Stimulated activated CD8-positive, alpha-beta memory T cell treated with anti-CD3 and anti-CD28 coated beads, Interleukin-7, amount 100 ng/mL, for 1 hour (primary cell): ENCODE data around the gene SPG7.
"Not testable (repeated sequence)": the region's sequence is repeated elsewhere in the genome, so short reads cannot be mapped to it uniquely, and the experiment has no call there.

Experiments
- DNase-seq, 2 donors: peaks; one replicate each; pipeline ENCODE4 v3.0.0-alpha.2; 2020; ENCODE audit warnings: low read depth in 2 of 2

Gene SPG7

GRCh38 chr16:89507834-89508590 is at the start of gene SPG7:
Gene SPG7, plus strand, starts transcription at chr16:89508403. Its CDS starts 15 bp downstream, at chr16:89508418.
- peak; percentile 78 to 79 for DNase-seq

DNA sequence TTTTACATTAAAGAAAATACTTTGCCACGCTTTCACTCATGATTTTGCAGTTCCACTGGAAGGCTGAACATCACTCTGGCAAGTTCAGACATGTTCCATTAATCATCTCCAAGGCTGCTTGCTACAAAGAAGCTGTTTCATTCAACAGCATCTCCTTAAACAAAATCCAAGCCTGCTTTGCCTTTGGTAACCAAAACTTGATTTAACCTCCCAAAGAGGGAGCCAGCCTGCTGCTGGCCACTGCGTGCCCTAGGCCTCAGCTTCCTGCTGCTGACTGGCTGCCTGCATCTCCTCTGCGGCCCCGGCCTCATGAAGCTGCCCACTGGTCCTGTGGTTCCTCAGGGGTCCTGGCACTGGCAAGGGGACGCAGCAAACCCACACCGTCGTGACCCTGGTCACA is 49.7 kb upstream of the SPG7 start:
- DNase-seq = no peak

DNA sequence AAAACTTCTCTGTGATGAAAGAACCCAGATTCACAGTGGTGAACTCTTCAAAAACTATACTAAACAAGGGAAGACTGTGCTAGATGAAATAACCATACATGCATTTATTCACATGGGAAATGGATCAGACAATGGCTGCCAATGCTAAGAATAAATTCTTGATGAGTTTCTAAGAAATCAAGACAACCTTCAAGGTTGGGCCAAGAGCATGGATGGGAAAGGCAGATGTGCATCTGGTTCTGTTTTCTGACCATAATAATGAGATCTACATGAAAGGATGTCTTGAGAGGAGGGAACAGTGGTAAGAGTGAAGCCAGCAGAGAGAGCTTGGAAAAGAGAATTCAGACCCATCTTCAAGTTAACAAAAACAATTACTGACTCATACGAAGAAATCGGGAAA is 49.2 kb upstream of the SPG7 start:
- no peak for DNase-seq

DNA sequence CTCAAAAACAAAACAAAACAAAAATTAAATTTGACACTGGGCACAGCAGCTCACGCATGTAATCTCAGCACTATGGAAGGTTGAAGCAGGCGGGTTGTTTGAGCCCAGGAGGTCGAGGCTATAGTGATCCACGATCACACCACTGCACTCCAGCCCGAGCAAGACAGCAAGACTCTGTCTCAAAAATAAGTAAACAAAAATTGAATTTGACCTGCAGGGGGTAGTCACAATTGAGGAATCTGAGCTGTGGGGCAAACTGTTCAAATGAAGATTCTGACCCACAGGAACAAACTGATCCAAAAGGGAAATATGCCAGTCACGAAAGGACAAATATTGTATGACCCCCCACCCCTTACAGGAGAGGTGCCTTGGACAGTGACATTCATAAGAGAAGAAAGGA is 47.6 kb upstream of the SPG7 start:
- DNase-seq = no peak

DNA sequence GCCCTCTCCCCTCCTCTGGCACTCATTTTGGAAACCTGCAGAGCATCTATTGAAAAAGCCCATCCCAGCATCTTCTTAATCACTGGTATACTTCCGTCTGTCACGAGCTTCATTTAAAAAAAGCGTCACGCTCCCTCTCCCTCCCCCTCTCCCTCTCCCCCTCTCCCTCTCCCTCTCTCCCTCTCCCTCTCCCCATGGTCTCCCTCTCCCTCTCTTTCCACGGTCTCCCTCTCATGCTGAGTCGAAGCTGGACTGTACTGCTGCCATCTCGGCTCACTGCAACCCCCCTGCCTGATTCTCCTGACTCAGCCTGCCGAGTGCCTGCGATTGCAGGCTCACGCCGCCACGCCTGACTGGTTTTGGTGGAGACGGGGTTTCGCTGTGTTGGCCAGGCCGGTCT is 46.3 kb upstream of the SPG7 start:
- not testable (repeated sequence) for DNase-seq

DNA sequence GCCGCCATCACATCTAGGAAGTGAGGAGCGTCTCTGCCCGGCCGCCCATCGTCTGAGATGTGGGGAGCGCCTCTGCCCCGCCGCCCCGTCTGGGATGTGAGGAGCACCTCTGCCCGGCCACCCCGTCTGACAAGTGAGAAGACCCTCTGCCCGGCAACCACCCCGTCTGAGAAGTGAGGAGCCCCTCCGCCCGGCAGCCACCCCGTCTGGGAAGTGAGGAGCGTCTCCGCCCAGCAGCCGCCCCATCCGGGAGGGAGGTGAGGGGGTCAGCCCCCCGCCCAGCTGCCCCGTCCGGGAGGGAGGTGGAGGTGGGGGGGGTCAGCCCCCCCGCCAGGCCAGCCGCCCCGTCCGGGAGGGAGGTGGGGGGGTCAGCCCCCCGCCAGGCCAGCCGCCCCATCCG is 45.6 kb upstream of the SPG7 start:
- DNase-seq = not testable (repeated sequence)

- not testable (repeated sequence) for DNase-seq
Observed at GRCh38 chr16:89463312-89463711, 44.9 kb upstream of the SPG7 start.

- DNase-seq = no peak
Observed at GRCh38 chr16:89466920-89467319, 41.3 kb upstream of the SPG7 start.

DNA sequence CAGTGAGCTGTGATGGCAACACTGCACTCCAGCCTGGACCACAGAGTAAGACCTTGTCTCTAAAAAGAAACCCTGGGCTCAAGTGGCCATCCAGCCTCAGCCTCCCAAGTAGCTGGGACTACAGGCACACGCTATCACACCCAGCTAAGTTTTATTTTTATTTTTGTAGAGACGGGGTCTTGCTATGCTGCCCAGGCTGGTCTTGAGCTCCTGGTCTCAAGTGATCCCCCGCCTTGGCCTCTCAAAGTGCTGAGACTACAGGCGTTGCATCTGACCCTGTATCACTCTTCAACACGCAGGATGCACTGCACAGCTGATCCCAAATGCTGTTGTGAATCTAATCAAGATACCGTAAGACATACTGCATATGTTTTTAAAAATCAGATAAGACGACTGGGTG is 40.8 kb upstream of the SPG7 start:
- DNase-seq = no peak

GRCh38 chr16:89472711-89473075 is 35.5 kb upstream of the SPG7 start:
- no peak for DNase-seq

GRCh38 chr16:89473136-89473712 is 35.0 kb upstream of the SPG7 start:
- no peak for DNase-seq

- DNase-seq = no peak
Observed at GRCh38 chr16:89473791-89474414, 34.3 kb upstream of the SPG7 start.

DNA sequence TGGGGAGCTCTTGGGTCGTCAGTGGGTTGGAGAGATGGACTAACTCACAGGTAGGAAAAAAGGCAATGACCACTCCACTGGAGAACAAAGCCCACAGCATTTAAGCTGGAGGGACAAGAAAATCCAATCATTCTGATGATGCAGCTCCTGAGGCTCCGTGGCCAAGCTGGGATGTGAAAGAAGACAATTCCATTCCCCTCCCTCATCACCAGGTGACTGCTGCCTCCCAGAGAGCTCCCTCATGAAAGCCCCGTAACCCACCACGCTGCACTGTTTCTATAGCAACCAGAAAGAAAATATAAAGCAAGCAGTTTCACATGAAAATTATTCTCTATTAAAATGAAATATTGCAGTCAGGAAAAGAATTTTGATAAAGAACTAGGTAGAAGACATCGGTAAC is 33.1 kb upstream of the SPG7 start:
- no peak for DNase-seq

DNA sequence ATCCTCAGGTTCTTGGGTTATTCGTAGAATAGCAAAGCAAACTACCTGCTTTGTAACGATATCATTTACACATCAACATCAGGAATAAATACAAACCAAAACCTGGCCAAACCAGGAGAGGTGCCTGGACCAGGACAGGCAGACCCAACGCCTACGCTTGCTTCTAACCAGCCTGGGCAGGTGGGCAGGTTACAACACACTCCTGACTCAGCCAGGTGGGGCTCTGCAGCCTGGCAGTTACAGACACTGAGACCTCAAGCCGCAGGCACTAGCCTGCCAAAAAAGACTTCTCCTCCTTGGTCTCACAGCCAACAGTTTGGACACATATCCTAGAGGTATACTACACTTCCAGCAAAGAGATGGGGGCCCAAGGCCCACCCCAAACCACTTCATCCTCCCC is 31.8 kb upstream of the SPG7 start:
- DNase-seq = no peak

DNA sequence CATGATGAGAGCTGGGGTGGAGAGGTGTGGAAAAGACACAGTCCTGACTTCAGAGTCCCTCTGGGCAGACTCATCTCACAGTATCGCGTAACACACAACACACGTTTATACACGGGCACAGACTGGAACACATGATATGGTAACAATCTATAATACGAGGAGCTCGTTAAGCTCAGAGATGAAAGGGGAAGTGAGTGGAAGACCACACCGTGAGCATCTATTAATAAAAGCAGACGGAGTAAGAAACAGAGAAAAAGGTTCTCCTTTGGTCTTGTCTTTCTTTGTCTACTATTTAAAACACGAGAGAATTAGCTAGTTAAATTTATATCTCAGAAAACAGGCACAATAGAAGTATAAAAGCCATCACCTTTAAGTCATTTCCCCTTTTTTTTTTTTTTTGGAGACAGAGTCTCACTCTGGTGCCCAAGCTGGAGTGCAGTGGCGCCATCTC is 31.4 kb upstream of the SPG7 start:
- DNase-seq = no peak

DNA sequence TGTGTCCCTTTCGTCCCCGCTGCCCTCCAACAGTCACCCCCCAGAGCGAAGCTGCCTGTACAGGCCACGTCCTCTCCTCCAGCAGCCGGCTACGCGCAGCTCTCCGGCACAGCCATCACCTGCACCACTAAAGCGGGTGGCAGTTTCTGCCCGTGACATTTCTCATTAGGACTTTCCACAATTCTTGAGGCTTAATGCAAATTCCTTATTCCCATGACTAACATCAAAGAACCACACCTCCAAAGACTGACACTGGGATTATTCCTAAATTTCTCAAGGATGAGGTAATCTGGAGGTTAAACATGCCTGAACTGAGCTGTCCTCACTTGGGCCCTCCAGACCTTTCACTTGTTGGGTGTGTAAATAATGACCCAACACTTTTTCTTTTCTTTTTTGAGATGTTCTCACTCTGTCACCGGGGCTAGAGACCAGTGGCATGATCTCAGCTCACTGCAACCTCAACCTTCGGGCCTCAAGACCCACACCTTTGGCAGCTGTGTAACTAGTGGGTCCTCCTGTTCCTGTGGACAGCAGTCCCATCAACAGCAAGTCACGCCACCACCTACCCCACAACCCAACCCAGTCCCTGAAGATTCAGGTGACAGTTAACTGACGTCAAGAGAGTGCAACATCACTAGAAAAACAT is 29.5 kb upstream of the SPG7 start:
- no peak for DNase-seq

GRCh38 chr16:89481356-89481955 is 26.7 kb upstream of the SPG7 start:
- DNase-seq = no peak

GRCh38 chr16:89482150-89482816 is 25.9 kb upstream of the SPG7 start:
- no peak for DNase-seq

DNA sequence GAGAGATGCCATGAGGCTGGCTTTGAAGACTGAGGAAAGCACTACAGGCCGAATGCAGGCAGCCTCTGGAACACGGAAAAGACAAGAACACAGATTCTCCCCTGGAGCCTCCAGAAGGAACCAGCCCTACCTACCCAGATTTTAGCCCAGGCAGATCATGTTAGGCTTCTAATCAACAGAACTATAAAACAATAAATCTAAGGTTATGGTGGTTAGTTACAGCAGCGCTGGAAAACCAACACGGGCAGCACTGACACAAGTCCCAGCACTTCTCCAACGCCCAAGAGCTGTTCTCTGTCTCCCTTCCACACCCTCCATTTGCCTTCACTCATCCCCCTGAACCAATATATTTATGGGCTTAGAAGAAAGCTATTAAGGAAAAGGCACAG is 25.4 kb upstream of the SPG7 start:
- no peak for DNase-seq

- DNase-seq = no peak
Observed at GRCh38 chr16:89484041-89484501, 24.1 kb upstream of the SPG7 start.

DNA sequence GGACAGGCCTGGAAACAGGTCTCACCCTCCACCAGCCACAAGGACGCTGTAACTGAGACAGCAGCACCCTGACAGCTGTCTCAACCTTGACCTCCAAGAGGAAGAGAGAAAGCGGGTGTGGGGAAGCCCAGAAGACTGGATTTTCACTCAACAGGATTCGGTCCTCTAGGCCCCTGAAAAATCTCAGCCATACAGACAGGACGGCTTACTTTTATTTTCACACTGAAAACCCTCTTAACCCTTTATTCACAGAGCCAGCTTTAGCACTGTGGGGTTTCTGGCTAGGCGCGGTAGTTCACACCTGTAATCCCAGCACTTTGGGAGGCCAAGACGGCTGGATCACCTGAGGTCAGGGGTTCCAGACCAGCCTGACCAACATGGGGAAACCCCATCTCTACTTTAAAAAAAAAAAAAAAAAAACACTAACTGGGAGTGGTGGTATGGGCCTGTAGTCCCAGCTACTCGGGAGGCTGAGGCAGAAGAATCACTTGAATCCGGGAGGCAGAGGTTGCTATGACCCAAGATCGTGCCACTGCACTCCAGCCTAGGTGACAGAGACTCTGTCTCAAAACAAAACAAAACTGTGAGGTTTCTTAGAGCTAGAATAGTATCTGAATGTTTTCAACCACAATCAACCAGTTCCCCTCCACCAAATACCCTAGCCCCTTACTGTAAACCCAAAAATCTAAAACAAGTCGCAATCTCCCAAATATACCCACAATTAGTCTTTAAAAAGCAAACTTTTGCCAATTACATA is 23.1 kb upstream of the SPG7 start:
- no peak for DNase-seq
